GM23248 (cell line): ENCODE results near the gene ABCF1.

ENCODE experiments used
- EZH2 ChIP-seq: fragments of 200-600 bp; sonication (generic); IDR thresholded peaks from 2 replicates; pipeline ENCODE4 v1.6.1; 2018; ENCODE audit warnings: antibody characterized with exemption, mild to moderate bottlenecking; ENCODE audit not compliant: insufficient read depth, poor library complexity, severe bottlenecking
- EZH2phosphoT487 ChIP-seq: fragments of 200-600 bp; sonication (generic); IDR thresholded peaks from 2 replicates; pipeline ENCODE4 v1.6.1; 2018; ENCODE audit warnings: antibody characterized with exemption, moderate library complexity, mild to moderate bottlenecking, low read depth; ENCODE audit not compliant: insufficient read depth

DNA sequence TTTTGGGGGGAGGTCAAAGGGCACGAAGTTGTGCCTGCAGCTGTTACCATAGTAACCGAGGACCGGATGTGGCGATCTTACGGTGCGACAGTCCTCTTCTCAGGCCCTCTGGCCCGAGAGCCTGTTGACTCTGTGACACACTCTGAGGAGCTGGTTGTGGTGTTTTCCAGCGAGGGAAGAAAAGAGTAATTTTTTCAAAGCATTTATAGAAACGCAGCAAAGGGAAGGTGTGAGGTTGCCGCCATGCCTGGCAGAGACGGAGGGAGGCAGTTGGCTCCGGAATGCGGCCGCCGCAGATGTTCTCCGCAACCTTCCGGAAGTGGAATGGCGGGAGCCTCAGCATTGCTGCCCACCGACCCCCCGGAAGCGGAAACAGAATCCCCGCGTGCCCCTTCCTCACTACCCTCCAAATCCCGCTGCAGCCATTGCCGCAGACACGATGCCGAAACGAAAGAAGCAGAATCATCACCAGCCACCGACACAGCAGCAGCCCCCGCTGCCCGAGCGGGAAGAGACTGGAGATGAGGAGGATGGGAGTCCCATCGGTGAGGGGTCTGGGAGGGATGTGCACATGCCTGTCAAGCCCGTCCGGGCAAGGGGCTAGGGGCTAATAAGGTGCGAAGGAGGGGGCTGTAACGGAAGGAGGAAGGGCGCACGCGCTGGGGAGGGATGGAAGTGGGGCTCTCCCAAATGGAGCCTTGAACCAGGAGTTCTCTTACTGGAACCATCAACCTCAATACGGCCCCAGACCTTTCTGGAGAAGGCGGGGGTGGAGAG lies 14.1 kb upstream of the ABCF1 start, which contains the start of gene PRR3:
- TF ChIP-seq EZH2 (no peak), EZH2phosphoT487 (no peak)
